ENCODE data around the gene SETDB1.
A peak's percentile ranks its signal among the peaks of the same experiment; 100 is the strongest.

SETDB1 gene

GRCh38 chr1:150997949-150998348 lies 71.8 kb downstream of the SETDB1 start:
- H3K9me3 ChIP-seq (ENCODE audit: control insufficient read depth, insufficient read depth, low read depth, low read length): no peaks in the 10 kb centered on the region
- H3K4me3 ChIP-seq (ENCODE audit: low read depth, low read length): no peak overlapping the region
- H3K27ac ChIP-seq (ENCODE audit: extremely low read depth, low read depth, low read length): no peak overlapping the region
- peaks cover 0 to 64% of the 10 kb centered on the region in 2 experiments; a peak in 1 of 3 replicates for H3K36me3 ChIP-seq (ENCODE audit: control insufficient read depth in 2 of 2, insufficient read depth in 1 of 2, low read length in 2 of 2)
- CTCF ChIA-PET: interaction anchor here (0.7 to 5.3 kb wide), 5 partner anchors 8 to 418 kb away, joined by 3 to 73 read pairs (median 8); partner anchors contain the start of genes MCL1 and MINDY1
- H3K4me1 ChIP-seq (ENCODE audit: control insufficient read depth, insufficient read depth, low read length): no peaks in the 10 kb centered on the region
- TF ChIP-seq ZNF600 (tag by site-specific recombination; IDR thresholded peaks at IDR 0.05): no peak
- no peak for TF ChIP-seq ZXDB (tag by site-specific recombination; IDR thresholded peaks at IDR 0.05)
- POLR2A ChIA-PET: interaction anchor here (0.5 kb wide), 1 partner anchor 166 kb away, joined by 3 read pairs; no protein-coding TSS in a partner anchor

- H3K4me1 ChIP-seq (ENCODE audit: control insufficient read depth, insufficient read depth, low read length): no peaks in the 10 kb centered on the region
- no peak overlapping the region for H3K4me3 ChIP-seq (ENCODE audit: low read depth, low read length)
- H3K27ac ChIP-seq (ENCODE audit: extremely low read depth, low read depth, low read length): no peak overlapping the region
- POLR2A ChIA-PET: no interaction called here
- no peak for TF ChIP-seq ZSCAN16 (tag by site-specific recombination; IDR thresholded peaks at IDR 0.05)
- no peak for TF ChIP-seq WT1 (tag by site-specific recombination; IDR thresholded peaks at IDR 0.05)
- no peak for TF ChIP-seq ZNF112 (tag by site-specific recombination; IDR thresholded peaks at IDR 0.05)
- TF ChIP-seq ZNF174 (tag by site-specific recombination; IDR thresholded peaks at IDR 0.05): no peak
- TF ChIP-seq ZNF660 (tag by site-specific recombination; IDR thresholded peaks at IDR 0.05): no peak
- TF ChIP-seq ZNF558 (tag by site-specific recombination; IDR thresholded peaks at IDR 0.05): no peak
- H3K9me3 ChIP-seq (ENCODE audit: control insufficient read depth, insufficient read depth, low read depth, low read length): no peaks in the 10 kb centered on the region
- CTCF ChIA-PET: interaction anchor here (0.5 to 1.0 kb wide), 4 partner anchors 20 to 342 kb away, joined by 3 to 4 read pairs (median 4); no protein-coding TSS in a partner anchor
- H3K36me3 ChIP-seq (ENCODE audit: control insufficient read depth in 2 of 2, insufficient read depth in 1 of 2, low read length in 2 of 2): peaks cover 0 to 64% of the 10 kb centered on the region in 2 experiments; a peak in 1 of 3 replicates
Measured at GRCh38 chr1:150999051-150999674, 73.0 kb downstream of the SETDB1 start.

GRCh38 chr1:150999926-151000325 lies 73.8 kb downstream of the SETDB1 start:
- no peak overlapping the region for H3K27ac ChIP-seq (ENCODE audit: extremely low read depth, low read depth, low read length)
- CTCF ChIA-PET: interaction anchor here (0.6 to 3.9 kb wide), 2 partner anchors 19 to 337 kb away, joined by 4 to 31 read pairs; partner anchors contain the start of gene ANXA9
- H3K36me3 ChIP-seq (ENCODE audit: control insufficient read depth in 2 of 2, insufficient read depth in 1 of 2, low read length in 2 of 2): peaks cover 0 to 64% of the 10 kb centered on the region in 2 experiments; a peak in 1 of 3 replicates

GRCh38 chr1:151000408-151000807 lies 74.2 kb downstream of the SETDB1 start:
- POLR2A ChIA-PET: interaction anchor here (1.3 kb wide), 1 partner anchor 371 kb away, joined by 5 read pairs; the partner anchor contains the start of gene ENSA
- H3K4me1 ChIP-seq (ENCODE audit: control insufficient read depth, insufficient read depth, low read length): no peaks in the 10 kb centered on the region
- TF ChIP-seq, protein P1, sequence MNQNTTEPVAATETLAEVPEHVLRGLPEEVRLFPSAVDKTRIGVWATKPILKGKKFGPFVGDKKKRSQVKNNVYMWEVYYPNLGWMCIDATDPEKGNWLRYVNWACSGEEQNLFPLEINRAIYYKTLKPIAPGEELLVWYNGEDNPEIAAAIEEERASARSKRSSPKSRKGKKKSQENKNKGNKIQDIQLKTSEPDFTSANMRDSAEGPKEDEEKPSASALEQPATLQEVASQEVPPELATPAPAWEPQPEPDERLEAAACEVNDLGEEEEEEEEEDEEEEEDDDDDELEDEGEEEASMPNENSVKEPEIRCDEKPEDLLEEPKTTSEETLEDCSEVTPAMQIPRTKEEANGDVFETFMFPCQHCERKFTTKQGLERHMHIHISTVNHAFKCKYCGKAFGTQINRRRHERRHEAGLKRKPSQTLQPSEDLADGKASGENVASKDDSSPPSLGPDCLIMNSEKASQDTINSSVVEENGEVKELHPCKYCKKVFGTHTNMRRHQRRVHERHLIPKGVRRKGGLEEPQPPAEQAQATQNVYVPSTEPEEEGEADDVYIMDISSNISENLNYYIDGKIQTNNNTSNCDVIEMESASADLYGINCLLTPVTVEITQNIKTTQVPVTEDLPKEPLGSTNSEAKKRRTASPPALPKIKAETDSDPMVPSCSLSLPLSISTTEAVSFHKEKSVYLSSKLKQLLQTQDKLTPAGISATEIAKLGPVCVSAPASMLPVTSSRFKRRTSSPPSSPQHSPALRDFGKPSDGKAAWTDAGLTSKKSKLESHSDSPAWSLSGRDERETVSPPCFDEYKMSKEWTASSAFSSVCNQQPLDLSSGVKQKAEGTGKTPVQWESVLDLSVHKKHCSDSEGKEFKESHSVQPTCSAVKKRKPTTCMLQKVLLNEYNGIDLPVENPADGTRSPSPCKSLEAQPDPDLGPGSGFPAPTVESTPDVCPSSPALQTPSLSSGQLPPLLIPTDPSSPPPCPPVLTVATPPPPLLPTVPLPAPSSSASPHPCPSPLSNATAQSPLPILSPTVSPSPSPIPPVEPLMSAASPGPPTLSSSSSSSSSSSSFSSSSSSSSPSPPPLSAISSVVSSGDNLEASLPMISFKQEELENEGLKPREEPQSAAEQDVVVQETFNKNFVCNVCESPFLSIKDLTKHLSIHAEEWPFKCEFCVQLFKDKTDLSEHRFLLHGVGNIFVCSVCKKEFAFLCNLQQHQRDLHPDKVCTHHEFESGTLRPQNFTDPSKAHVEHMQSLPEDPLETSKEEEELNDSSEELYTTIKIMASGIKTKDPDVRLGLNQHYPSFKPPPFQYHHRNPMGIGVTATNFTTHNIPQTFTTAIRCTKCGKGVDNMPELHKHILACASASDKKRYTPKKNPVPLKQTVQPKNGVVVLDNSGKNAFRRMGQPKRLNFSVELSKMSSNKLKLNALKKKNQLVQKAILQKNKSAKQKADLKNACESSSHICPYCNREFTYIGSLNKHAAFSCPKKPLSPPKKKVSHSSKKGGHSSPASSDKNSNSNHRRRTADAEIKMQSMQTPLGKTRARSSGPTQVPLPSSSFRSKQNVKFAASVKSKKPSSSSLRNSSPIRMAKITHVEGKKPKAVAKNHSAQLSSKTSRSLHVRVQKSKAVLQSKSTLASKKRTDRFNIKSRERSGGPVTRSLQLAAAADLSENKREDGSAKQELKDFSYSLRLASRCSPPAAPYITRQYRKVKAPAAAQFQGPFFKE (tag by site-specific recombination; IDR thresholded peaks at IDR 0.05; ENCODE audit: borderline replicate concordance): no peak
- TF ChIP-seq ZNF501 (tag by site-specific recombination; IDR thresholded peaks at IDR 0.05): no peak
- peak; percentile 17; the same call in 1 of the 2 replicates for TF ChIP-seq ZFHX2 (tag by site-specific recombination; conservative IDR thresholded peaks at IDR 0.05)
- no peak for TF ChIP-seq GLI2 (tag by site-specific recombination; IDR thresholded peaks at IDR 0.05; ENCODE audit: borderline replicate concordance, low read depth)
- TF ChIP-seq TRIM28 (IDR thresholded peaks at IDR 0.05; ENCODE audit: borderline replicate concordance, low read length): no peak

More at GRCh38 chr1:150999926-151000325, 73.8 kb downstream of the SETDB1 start:
- Histone ChIP-seq H3K9me3 (ENCODE audit: control insufficient read depth, insufficient read depth, low read depth, low read length) (no peaks in the 10 kb centered on the region), H3K4me3 (ENCODE audit: low read depth, low read length) (no peak overlapping the region), H3K4me1 (ENCODE audit: control insufficient read depth, insufficient read depth, low read length) (no peaks in the 10 kb centered on the region)
- POLR2A ChIA-PET: interaction anchor here (1.3 kb wide), 1 partner anchor 370 kb away, joined by 5 read pairs; the partner anchor contains the start of gene ENSA
- TF ChIP-seq ZNF791 (tag by site-specific recombination; IDR thresholded peaks at IDR 0.05) (no peak), ZEB2 (tag by site-specific recombination; IDR thresholded peaks at IDR 0.05) (no peak), ZNF660 (tag by site-specific recombination; IDR thresholded peaks at IDR 0.05) (no peak), ZNF654 (tag by site-specific recombination; IDR thresholded peaks at IDR 0.05; ENCODE audit: low read depth) (no peak), ZNF639 (tag by site-specific recombination; IDR thresholded peaks at IDR 0.05) (no peak), ZNF354C (tag by site-specific recombination; IDR thresholded peaks at IDR 0.05; ENCODE audit: borderline replicate concordance, low read depth) (no peak), ZNF239 (tag by site-specific recombination; IDR thresholded peaks at IDR 0.05) (no peak), ZBTB8A (tag by site-specific recombination; IDR thresholded peaks at IDR 0.05) (no peak), ZSCAN16 (tag by site-specific recombination; IDR thresholded peaks at IDR 0.05) (no peak), ZFP37 (tag by site-specific recombination; IDR thresholded peaks at IDR 0.05) (no peak), ZNF223 (tag by site-specific recombination; IDR thresholded peaks at IDR 0.05) (no peak), TCF7L2 (IDR thresholded peaks at IDR 0.05; ENCODE audit: borderline replicate concordance, low read depth, low read length) (no peak), ZNF747 (tag by site-specific recombination; IDR thresholded peaks at IDR 0.05) (no peak), ZNF133 (tag by site-specific recombination; IDR thresholded peaks at IDR 0.05) (no peak)

More at GRCh38 chr1:151000408-151000807, 74.2 kb downstream of the SETDB1 start:
- H3K9me3 ChIP-seq (ENCODE audit: control insufficient read depth, insufficient read depth, low read depth, low read length): no peaks in the 10 kb centered on the region
- CTCF ChIA-PET: interaction anchor here (0.6 to 3.9 kb wide), 3 partner anchors 20 to 142 kb away, joined by 3 to 31 read pairs (median 4); partner anchors contain the start of gene ANXA9
- peaks cover 0 to 60% of the 10 kb centered on the region in 2 experiments; a peak in 1 of 3 replicates for H3K36me3 ChIP-seq (ENCODE audit: control insufficient read depth in 2 of 2, insufficient read depth in 1 of 2, low read length in 2 of 2)
- H3K27ac ChIP-seq (ENCODE audit: extremely low read depth, low read depth, low read length): no peak overlapping the region
- H3K4me3 ChIP-seq (ENCODE audit: low read depth, low read length): no peak overlapping the region

Measured in HEK293 (cell line).